ENCODE measurements around the gene CADPS.

The CADPS gene

DNA sequence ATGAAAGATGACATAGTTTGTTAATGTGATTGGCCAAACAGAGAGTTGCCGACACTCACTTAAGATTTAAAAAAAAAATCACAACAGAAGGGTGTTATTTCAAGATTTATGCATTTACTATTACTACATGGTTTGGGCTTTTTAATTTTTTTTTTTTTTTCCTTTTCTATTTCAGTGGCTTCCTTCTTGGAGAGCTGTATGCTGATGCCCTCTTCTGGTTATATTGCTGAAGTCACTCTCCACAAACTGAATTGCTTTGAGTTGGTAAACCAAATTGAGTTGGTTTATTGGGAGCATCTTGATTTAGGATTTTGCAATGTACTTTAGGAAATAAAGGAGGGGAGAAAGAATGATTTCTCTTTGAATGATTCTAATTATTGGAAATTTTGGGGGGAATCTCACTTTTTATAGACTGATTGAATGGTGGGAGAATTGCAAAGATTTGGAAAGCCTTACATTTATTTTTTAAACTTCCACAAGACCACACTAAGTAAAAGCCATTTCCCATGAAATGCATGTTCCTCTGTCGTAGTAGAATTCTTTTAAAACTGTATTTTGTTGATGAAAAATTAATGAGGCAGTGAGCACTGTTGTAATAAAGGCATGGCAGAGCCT lies 315.3 kb downstream of the CADPS start:
- DNase-seq (ENCODE audit: low read depth, low spot score): no peak

GRCh38 chr3:62558549-62559112 lies 316.6 kb downstream of the CADPS start:
- DNase-seq (ENCODE audit: low read depth, low spot score): no peak

DNA sequence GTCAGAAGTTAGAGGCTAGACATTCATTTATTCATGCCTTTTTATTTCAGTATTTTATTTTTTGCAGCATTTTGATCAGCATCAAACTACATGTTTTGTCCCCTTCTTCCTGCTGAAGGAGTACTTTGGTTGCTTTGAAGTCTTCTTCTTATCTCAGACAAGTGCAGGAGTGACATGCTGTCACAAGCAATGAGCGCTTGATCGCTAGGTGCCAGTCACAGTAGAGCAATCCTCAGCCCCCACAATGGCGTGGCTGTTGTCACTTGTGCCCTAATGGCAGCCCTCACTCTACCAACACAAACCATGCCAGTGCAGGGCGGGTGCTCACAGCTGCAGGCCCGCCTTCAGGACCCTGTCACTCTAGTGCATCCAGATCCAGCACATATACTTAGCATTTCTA lies 317.2 kb downstream of the CADPS start:
- DNase-seq (ENCODE audit: low read depth, low spot score): no peak

DNA sequence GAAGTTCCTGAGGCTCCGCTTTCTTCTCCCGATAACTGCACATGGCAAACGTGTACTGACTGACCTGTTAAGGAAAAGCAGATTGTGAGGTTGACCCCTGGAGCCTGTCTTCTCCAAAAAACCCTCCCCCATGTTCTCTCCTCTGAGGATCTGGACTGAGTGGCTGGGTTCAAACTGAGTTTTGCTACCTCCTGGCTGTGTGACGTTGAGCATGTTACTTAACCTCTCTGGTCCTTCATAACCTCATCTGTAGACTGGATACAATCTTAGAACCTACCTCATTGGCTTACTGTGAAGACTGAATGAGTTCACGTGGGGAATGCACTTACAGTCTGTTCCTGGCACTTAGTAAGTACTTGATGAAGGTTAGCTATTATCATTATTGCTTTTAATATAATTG lies 317.8 kb downstream of the CADPS start:
- DNase-seq (ENCODE audit: low read depth, low spot score): no peak

- no peak for DNase-seq (ENCODE audit: low read depth, low spot score)
Measured at GRCh38 chr3:62556121-62556815, 318.9 kb downstream of the CADPS start.

DNA sequence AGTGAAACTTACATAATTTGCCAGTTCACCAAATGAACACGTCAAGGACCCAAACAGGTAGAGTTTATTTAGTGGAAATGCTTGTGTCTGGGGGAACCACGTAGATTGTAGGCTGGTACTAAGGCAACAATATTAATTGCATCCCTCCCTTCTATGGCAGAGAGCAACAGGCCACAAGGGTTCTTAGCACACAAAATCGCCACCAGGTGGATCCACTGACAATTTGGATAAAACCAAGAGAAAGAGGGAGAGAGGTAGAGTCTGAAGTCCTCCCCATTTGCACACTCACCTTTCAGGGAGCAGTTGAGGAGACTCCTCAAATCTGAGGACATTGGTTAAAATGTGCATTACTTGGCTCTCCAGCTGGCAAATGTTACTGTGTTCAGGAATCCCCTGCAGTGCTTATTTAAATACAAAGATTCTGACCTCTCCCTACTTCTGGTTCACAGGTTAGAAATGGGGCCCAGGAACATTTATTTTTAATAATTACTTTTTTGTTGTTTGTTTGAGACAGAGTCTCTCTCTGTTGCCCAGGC lies 320.9 kb downstream of the CADPS start:
- no peak for DNase-seq (ENCODE audit: low read depth, low spot score)

DNA sequence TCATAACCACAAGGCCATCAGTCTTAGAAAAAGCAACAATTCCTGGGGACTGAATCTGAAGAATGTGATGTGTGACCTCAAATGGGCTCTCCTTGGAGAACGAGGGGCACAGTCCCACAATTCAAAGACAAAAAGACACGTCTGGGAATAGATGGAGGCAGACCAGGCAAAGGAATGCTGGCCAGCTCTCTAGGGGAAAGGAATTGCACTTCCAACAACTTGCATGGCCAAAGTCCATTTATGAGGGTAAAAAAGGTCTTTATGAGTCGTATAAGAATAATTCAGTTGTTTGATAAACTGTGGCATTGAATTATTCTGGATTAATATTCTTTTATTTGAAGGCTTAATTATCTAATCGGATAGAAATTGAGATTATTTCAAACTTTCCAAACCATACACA lies 321.4 kb downstream of the CADPS start:
- no peak for DNase-seq (ENCODE audit: low read depth, low spot score)

GRCh38 chr3:62551556-62551955 lies 323.7 kb downstream of the CADPS start:
- DNase-seq (ENCODE audit: low read depth, low spot score): no peak

- DNase-seq (ENCODE audit: low read depth, low spot score): no peak
Measured at GRCh38 chr3:62550439-62550838, 324.8 kb downstream of the CADPS start.

GRCh38 chr3:62548528-62549205 lies 326.5 kb downstream of the CADPS start:
- DNase-seq (ENCODE audit: low read depth, low spot score): no peak

DNA sequence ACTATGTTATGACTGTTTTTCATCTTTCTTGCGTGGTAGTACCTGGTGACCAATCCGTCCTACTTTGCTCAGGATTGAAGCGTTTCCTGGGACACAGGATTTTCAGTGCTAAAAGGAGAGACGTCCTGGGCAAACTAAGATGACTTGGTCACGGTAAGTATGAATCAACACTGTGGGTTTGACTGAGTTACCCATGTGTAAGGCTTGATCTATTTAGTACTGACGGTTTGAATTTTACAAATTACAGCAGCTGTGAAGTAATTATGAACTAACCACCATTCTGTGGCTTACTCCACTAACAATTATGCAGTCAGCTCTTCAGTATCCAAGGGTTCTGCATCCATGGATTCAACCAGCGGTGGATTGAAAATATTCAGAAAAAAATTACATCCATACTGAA lies 328.9 kb downstream of the CADPS start:
- DNase-seq (ENCODE audit: low read depth, low spot score): no peak

DNA sequence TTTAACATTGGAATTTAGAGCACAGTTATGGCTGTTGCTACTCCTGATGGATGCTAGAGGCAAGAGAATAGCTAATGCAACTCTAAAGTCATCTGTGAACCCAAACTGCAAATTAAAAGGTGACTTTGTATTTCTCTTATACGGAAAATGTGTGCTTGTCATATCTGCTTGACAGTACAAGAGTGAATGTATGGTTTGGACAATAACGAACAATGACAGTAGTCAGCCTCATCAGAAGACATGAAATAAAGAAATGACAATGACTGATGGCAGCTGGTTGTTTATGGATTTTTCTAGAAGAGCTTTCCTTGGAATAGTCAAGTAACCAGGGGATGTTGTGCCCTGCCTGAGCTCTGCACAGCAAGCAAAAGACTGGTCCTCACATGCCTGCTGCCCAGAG lies 333.0 kb downstream of the CADPS start:
- DNase-seq (ENCODE audit: low read depth, low spot score): no peak

DNA sequence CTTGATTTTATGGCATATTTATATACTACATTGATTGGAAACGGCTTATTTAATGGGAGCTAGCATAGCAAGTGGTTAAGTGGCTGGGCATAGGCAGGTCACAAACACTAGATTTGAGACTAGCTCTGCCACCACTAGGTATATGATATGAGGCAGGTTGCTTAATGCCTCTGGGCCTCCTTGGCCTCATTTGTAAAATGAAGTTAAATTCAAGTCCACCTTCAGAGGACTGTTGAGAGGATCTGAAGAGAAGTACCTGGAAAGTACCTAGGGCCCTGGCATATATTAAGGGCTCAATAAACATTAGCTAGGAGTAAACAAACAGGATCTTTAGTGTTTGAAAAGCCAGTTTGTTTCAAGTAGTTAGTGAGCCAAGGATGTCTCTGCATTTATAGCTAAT lies 335.5 kb downstream of the CADPS start:
- DNase-seq (ENCODE audit: low read depth, low spot score): no peak

GRCh38 chr3:62538691-62539356 lies 336.4 kb downstream of the CADPS start:
- no peak for DNase-seq (ENCODE audit: low read depth, low spot score)

- DNase-seq (ENCODE audit: low read depth, low spot score): no peak
Measured at GRCh38 chr3:62534326-62534725, 340.9 kb downstream of the CADPS start.

- DNase-seq (ENCODE audit: low read depth, low spot score): no peak
Measured at GRCh38 chr3:62532796-62533195, 342.4 kb downstream of the CADPS start.

DNA sequence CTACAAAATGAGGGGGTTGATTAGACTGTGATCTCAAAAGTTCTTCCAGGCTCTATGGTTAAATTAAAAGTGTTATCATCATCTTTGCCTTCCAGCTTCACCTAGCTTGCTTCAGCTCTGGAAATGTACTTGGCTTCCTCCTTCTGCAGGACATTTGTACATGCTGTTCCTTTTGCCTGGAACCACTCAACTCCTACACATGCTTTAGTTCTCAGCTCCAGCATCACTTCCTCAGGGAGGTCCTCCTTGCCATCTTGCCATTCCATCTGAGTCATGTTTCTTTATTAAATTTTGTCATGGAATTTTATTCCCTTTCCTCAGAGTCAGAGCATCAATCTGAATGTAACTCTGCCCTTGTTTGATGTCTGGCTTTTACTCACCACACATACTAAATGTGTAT lies 343.2 kb downstream of the CADPS start:
- no peak for DNase-seq (ENCODE audit: low read depth, low spot score)

DNA sequence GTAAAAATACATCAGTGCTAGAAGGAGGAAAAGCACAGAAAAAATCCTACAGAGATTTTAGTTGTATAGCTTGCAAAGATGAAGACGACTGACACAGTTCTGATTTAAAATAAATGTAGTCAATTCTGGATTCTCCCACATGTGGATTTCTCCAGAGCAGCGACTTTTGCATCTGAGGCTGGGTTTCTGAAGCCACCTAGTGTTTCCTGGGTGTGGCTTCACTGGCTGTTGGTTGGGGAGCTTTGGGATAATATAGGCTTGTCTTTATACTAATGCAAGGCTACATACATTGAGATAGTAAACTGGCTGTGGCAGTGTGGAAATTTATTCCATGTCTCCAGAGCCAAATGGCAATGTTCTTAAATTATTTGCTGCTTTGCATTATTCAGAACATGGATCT lies 343.7 kb downstream of the CADPS start:
- DNase-seq (ENCODE audit: low read depth, low spot score): no peak

DNA sequence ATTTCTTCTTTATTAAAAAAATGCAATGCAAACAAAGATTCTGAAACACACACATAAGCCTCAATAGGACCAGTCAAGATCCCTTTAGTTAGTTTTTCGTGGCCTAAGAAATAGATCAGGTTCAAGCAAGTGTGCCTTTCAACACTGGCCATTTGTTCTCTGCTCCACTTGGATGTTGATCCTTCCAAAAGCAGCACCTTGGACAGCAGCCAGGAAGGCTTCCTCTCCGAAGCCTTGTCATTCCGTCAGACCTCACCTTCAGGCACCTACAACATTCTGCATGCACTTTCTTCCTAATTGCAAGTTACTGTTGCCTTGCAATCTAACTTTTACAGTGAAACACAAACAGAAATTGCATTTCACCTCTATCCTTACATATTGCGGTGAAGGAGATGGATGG lies 346.0 kb downstream of the CADPS start:
- no peak for DNase-seq (ENCODE audit: low read depth, low spot score)

DNA sequence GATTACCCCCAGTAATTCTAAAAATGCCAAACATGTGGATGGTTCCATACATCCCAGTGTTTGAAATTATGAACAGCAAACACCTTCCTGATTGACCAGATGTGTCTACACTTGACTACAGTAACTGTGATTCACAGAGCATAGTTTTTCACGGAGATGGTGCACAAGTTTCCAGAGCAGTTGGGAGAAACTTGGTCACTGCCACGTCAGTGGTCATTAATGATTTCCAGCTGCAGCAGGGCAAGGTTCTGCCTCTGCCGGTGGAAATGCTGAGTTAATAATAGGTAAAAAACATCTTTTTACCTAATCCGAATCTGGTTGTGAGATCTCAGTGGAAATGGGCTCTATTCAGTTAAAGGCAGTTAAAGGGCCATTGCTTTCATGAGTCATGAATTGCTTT lies 347.7 kb downstream of the CADPS start:
- no peak for DNase-seq (ENCODE audit: low read depth, low spot score)

DNA sequence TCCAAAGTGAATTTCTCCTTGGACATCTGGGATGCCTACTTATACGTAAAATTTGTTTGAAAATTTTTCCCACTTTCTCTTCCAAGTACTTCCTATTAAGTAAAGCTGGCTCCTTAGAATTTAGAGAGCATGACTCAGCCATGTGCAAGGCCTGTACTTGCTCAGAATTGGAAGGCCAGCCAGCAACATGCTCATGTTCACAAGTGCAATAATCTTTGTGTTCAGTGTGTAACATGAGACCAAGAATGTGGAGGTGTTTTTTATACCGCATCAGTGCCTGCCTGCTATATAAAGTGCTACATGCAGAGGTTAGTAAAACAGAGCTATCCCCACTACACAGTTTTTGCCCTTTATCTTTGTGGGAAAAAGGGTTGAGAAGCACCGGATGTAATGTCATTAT lies 349.9 kb downstream of the CADPS start:
- no peak for DNase-seq (ENCODE audit: low read depth, low spot score)

- DNase-seq (ENCODE audit: low read depth, low spot score): no peak
Measured at GRCh38 chr3:62523672-62524071, 351.5 kb downstream of the CADPS start.
